SJCRH30 (cell line): ENCODE measurements around the gene CNOT8. TPM values are rescaled to one million over a fixed set of nuclear protein-coding genes. Genes with fewer than 3 reads are reported as not detected.
"Not testable (repeated sequence)": the region's sequence is repeated elsewhere in the genome, so short reads cannot be mapped to it uniquely, and the experiment has no call there.

ENCODE experiments used
- DNase-seq, 2 experiments: peaks; one replicate each; pipeline ENCODE4 v3.0.0-alpha.2; 2015 to 2020
- H3K27ac ChIP-seq: fragments of 250-450 bp; sonication (Bioruptor Pico); 2 replicates; pipeline ENCODE4 v1.5.1; 2020; ENCODE audit warnings: mild to moderate bottlenecking, moderate library complexity
- H3K27me3 ChIP-seq: fragments of 250-450 bp; sonication (Bioruptor Pico); 2 replicates; pipeline ENCODE4 v1.5.1; 2020; ENCODE audit warnings: mild to moderate bottlenecking, moderate library complexity
- H3K36me3 ChIP-seq: fragments of 250-450 bp; sonication (Bioruptor Pico); 2 replicates; pipeline ENCODE4 v1.5.1; 2020; ENCODE audit warnings: mild to moderate bottlenecking, moderate library complexity
- H3K4me1 ChIP-seq: fragments of 250-450 bp; sonication (Bioruptor Pico); 2 replicates; pipeline ENCODE4 v1.5.1; 2020; ENCODE audit warnings: mild to moderate bottlenecking, moderate library complexity
- H3K4me3 ChIP-seq: fragments of 250-450 bp; sonication (Bioruptor Pico); 2 replicates; pipeline ENCODE4 v1.5.1; 2020; ENCODE audit warnings: mild to moderate bottlenecking, moderate library complexity
- H3K9me3 ChIP-seq: fragments of 250-450 bp; sonication (Bioruptor Pico); replicated peaks from 2 replicates; pipeline ENCODE4 v1.5.1; 2020; ENCODE audit warnings: mild to moderate bottlenecking, moderate library complexity
- total RNA-seq: library from RNA; depleted of rRNA; stranded (reverse); fragments of >200 nt; shearing (Covaris generic); gene quantifications from 2 replicates; pipeline ENCODE4 v1.2.3, GENCODE V29; 2014

The CNOT8 gene
- total RNA-seq, 1 experiment from 2014 or later, result 64.4 TPM

- Histone ChIP-seq H3K4me3 (no peak overlapping the region), H3K27me3 (no peaks in the 10 kb centered on the region), H3K36me3 (peaks cover 5% of the 10 kb centered on the region; the same call in 1 of the 2 replicates), H3K27ac (no peak overlapping the region), H3K9me3 (no peaks in the 10 kb centered on the region), H3K4me1 (peaks cover 9% of the 10 kb centered on the region)
- DNase-seq, result no peak
These were observed 34.4 kb upstream of the CNOT8 start for GRCh38 chr5:154824070-154824469.

GRCh38 chr5:154829181-154829588, 29.2 kb upstream of the CNOT8 start:
- Histone ChIP-seq H3K4me3 (no peak overlapping the region), H3K27me3 (no peaks in the 10 kb centered on the region), H3K9me3 (no peaks in the 10 kb centered on the region), H3K27ac (peak overlapping the region; percentile 65; the same call in 1 of the 2 replicates), H3K36me3 (no peaks in the 10 kb centered on the region), H3K4me1 (peaks cover 27% of the 10 kb centered on the region)
- DNase-seq, result peak in 1 of 2 experiments; percentile 44

GRCh38 chr5:154829589-154830218, 28.7 kb upstream of the CNOT8 start:
- H3K36me3 ChIP-seq, result no peaks in the 10 kb centered on the region
- no peak overlapping the region for H3K4me3 ChIP-seq
- H3K9me3 ChIP-seq, result no peaks in the 10 kb centered on the region
- H3K27me3 ChIP-seq, result no peaks in the 10 kb centered on the region
- DNase-seq, result peak; percentile 65 to 74
- peak overlapping the region; percentile 65 for H3K27ac ChIP-seq
- H3K4me1 ChIP-seq, result peaks cover 27% of the 10 kb centered on the region

GRCh38 chr5:154830219-154830595, 28.2 kb upstream of the CNOT8 start:
- Histone ChIP-seq H3K36me3 (no peaks in the 10 kb centered on the region), H3K27ac (peak overlapping the region; percentile 65)

GRCh38 chr5:154830596-154830995, 27.8 kb upstream of the CNOT8 start:
- Histone ChIP-seq H3K36me3 (no peaks in the 10 kb centered on the region), H3K9me3 (no peaks in the 10 kb centered on the region), H3K4me1 (peaks cover 27% of the 10 kb centered on the region), H3K27ac (peak overlapping the region; percentile 65), H3K4me3 (no peak overlapping the region), H3K27me3 (no peaks in the 10 kb centered on the region)
- no peak for DNase-seq

More at GRCh38 chr5:154830219-154830595, 28.2 kb upstream of the CNOT8 start:
- Histone ChIP-seq H3K4me3 (no peak overlapping the region), H3K9me3 (no peaks in the 10 kb centered on the region), H3K27me3 (no peaks in the 10 kb centered on the region), H3K4me1 (peaks cover 27% of the 10 kb centered on the region)
- peak; percentile 84 to 95 for DNase-seq

- no peak overlapping the region for H3K4me3 ChIP-seq
- peaks cover 27% of the 10 kb centered on the region for H3K4me1 ChIP-seq
- no peaks in the 10 kb centered on the region for H3K36me3 ChIP-seq
- no peaks in the 10 kb centered on the region for H3K9me3 ChIP-seq
- no peaks in the 10 kb centered on the region for H3K27me3 ChIP-seq
- H3K27ac ChIP-seq, result no peak overlapping the region
- no peak for DNase-seq
These were observed 27.0 kb upstream of the CNOT8 start for GRCh38 chr5:154831451-154831850.

- H3K4me1 ChIP-seq, result peaks cover 27% of the 10 kb centered on the region
- H3K27ac ChIP-seq, DNase-seq, H3K36me3 ChIP-seq, H3K27me3 ChIP-seq, H3K9me3 ChIP-seq, H3K4me3 ChIP-seq: not testable (repeated sequence)
These were observed 25.6 kb upstream of the CNOT8 start for GRCh38 chr5:154832804-154833203.

GRCh38 chr5:154834053-154834452, 24.4 kb upstream of the CNOT8 start:
- DNase-seq, result no peak
- Histone ChIP-seq H3K27me3 (no peaks in the 10 kb centered on the region), H3K9me3 (no peaks in the 10 kb centered on the region), H3K27ac (no peak overlapping the region), H3K36me3 (no peaks in the 10 kb centered on the region), H3K4me1 (peaks cover 18% of the 10 kb centered on the region), H3K4me3 (no peak overlapping the region)

GRCh38 chr5:154835701-154836052, 22.8 kb upstream of the CNOT8 start:
- H3K36me3 ChIP-seq, H3K27me3 ChIP-seq, H3K4me1 ChIP-seq, H3K4me3 ChIP-seq, H3K9me3 ChIP-seq, H3K27ac ChIP-seq, DNase-seq: not testable (repeated sequence)

GRCh38 chr5:154836225-154836624, 22.2 kb upstream of the CNOT8 start:
- no peak overlapping the region for H3K27ac ChIP-seq
- no peaks in the 10 kb centered on the region for H3K36me3 ChIP-seq
- DNase-seq, result no peak
- H3K27me3 ChIP-seq, result no peaks in the 10 kb centered on the region
- H3K4me1 ChIP-seq, result no peaks in the 10 kb centered on the region
- no peak overlapping the region for H3K4me3 ChIP-seq
- no peaks in the 10 kb centered on the region for H3K9me3 ChIP-seq

GRCh38 chr5:154837009-154837901, 21.2 kb upstream of the CNOT8 start:
- no peaks in the 10 kb centered on the region for H3K9me3 ChIP-seq
- no peaks in the 10 kb centered on the region for H3K36me3 ChIP-seq
- H3K27ac ChIP-seq, result no peak overlapping the region
- no peaks in the 10 kb centered on the region for H3K4me1 ChIP-seq
- no peak for DNase-seq
- H3K4me3 ChIP-seq, result no peak overlapping the region
- H3K27me3 ChIP-seq, result no peaks in the 10 kb centered on the region

GRCh38 chr5:154840435-154841272, 17.8 kb upstream of the CNOT8 start:
- Histone ChIP-seq H3K4me3 (no peak overlapping the region), H3K27ac (no peak overlapping the region), H3K27me3 (no peaks in the 10 kb centered on the region), H3K36me3 (no peaks in the 10 kb centered on the region), H3K9me3 (no peaks in the 10 kb centered on the region), H3K4me1 (no peaks in the 10 kb centered on the region)
- DNase-seq, result no peak

- Histone ChIP-seq H3K27me3 (no peaks in the 10 kb centered on the region), H3K27ac (no peak overlapping the region), H3K4me1 (no peaks in the 10 kb centered on the region), H3K4me3 (no peak overlapping the region), H3K9me3 (no peaks in the 10 kb centered on the region), H3K36me3 (no peaks in the 10 kb centered on the region)
- DNase-seq, result no peak
These were observed 17.2 kb upstream of the CNOT8 start for GRCh38 chr5:154841273-154841661.

- Histone ChIP-seq H3K4me1 (no peaks in the 10 kb centered on the region), H3K4me3 (no peak overlapping the region), H3K9me3 (no peaks in the 10 kb centered on the region), H3K27ac (no peak overlapping the region), H3K36me3 (no peaks in the 10 kb centered on the region), H3K27me3 (no peaks in the 10 kb centered on the region)
- DNase-seq, result no peak
These were observed 15.5 kb upstream of the CNOT8 start for GRCh38 chr5:154842689-154843530.
